Heart right ventricle (tissue), 16 donors: ENCODE data around the gene ATP1A4. TPM values are rescaled to one million over a fixed set of nuclear protein-coding genes. Genes with fewer than 3 reads are reported as not detected.

Experiments
- ATAC-seq, 8 donors: fragments of 200-7000 bp; cut with Tn5 transposase; one replicate each; pipeline ENCODE4 v1.9.1; 2020; ENCODE audit warnings: mild to moderate bottlenecking in 8 of 8, moderate library complexity in 8 of 8, moderate number of reproducible peaks in 1 of 8
- DNase-seq, 2 donors: peaks; one replicate each; pipeline ENCODE4 v3.0.0-alpha.2; 2020
- H3K27ac ChIP-seq, 10 donors: fragments of 200-600 bp; sonication (generic) in 2 of 10; one replicate each; pipeline versions ENCODE4 v1.5.0 to v1.8.0; 2020 to 2022; ENCODE audit warnings: mild to moderate bottlenecking in 3 of 10
- H3K27me3 ChIP-seq, 7 donors: fragments of 200-600 bp; one replicate each; pipeline ENCODE4 v1.8.0; 2021 to 2022; ENCODE audit warnings: mild to moderate bottlenecking in 2 of 7
- H3K36me3 ChIP-seq, 9 donors: fragments of 200-600 bp; sonication (generic) in 1 of 9; one replicate each; pipeline versions ENCODE4 v1.5.0 to v1.8.0; 2020 to 2022; ENCODE audit warnings: mild to moderate bottlenecking in 2 of 9
- H3K4me1 ChIP-seq, 9 donors: fragments of 200-600 bp; sonication (generic) in 1 of 9; one replicate each; pipeline versions ENCODE4 v1.5.0 to v1.8.0; 2020 to 2022; ENCODE audit warnings: mild to moderate bottlenecking in 4 of 9
- H3K4me3 ChIP-seq, 10 donors: fragments of 200-600 bp; sonication (generic) in 2 of 10; one replicate each; pipeline versions ENCODE4 v1.5.0 to v1.8.0; 2020 to 2022; ENCODE audit warnings: mild to moderate bottlenecking in 7 of 10, moderate library complexity in 2 of 10
- H3K9me3 ChIP-seq, 11 donors: fragments of 200-600 bp in 10 of 11; sonication (generic) in 2 of 11; one replicate each; pipeline versions ENCODE4 v1.5.0 to v1.8.0; 2013 to 2022; ENCODE audit warnings: mild to moderate bottlenecking in 2 of 11, control low read depth in 1 of 11, moderate library complexity in 1 of 11
- WGBS, 2 donors: extraction: QIAGEN DNeasy Blood & Tissue Kit; methylation state at CpG; one replicate each; pipeline ENCODE4 v1.1.7; 2013; ENCODE audit warnings: inconsistent platforms in 1 of 2; 5-methylcytosine and 5-hydroxymethylcytosine counted together
- intact Hi-C, 10 donors: fragments of 100-400 bp; cut with DNase I; formaldehyde crosslinking; loops; one replicate each; pipeline versions ENCODE4 v1.11.1 to v1.14.2; 2022
- polyA plus RNA-seq, 2 donors: library from polyadenylated mRNA; stranded (reverse); fragments of 200-250 nt; gene quantifications; one replicate each; pipeline ENCODE4 v1.2.3, GENCODE V29; 2013
- total RNA-seq, 10 donors: library from RNA; stranded (reverse); fragmentation: NEBNext Ultra II Directional in 3 of 10; extraction: Animal tissue kit (Norgen Biotek cat#: 25700) in 3 of 10; gene quantifications; one replicate each; pipeline versions ENCODE4 v1.2.1 to v1.2.4, GENCODE V29; 2021 to 2023
- TF ChIP-seq, protein P1 (sequence below), 9 donors: fragments of 200-600 bp; sonication (generic) in 2 of 9; IDR thresholded peaks; one replicate each; pipeline versions ENCODE4 v1.5.0 to v1.8.0; 2021 to 2022; ENCODE audit warnings: antibody characterized with exemption in 9 of 9, mild to moderate bottlenecking in 5 of 9, moderate library complexity in 1 of 9
- donor health status: Arrhythmogenic right ventricular cardiomyopathy.
- donor health status: ischemic (EF 13 %, LVEDD 7.1; RV severe dilation, severe dysfunction).
- donor health status: healthy with polysubstance abuse.
- donor health status: DM: no; HTN: yes; CAD: no.
- donor health status: DM: no; HTN: no; CAD: no.
- donor health status: ischemic (EF 25% LVEDD 6.9; RV normal size, moderate dysfunction).
- donor health status: ischemic (EF 25% LVEDD 5.7; RV mildly dilated, moderate dysfunction).
- donor health status: healthy.
- donor health status: DM: yes; HTN: yes; CAD: no.
- donor health status: Ischemic cardiomyopathy.
- donor health status: ischemic (EF 35%, LVEDD 5.7; RV mildly dilated, moderate dysfunction).
- donor health status: nonischemic (EF 11% LVEDD 7.7; RV severe dilation, severe dysfunction).
- donor health status: DM: yes; HTN: yes; CAD: no.
- donor health status: PGD.
- donor health status: ischemic (EF 29% LVEDD 5.4; RV normal size, mild dysfunction).
- donor health status: nonischemic (EF 23%, LVEDD 6.1; RV moderate dilation, normal function).

Gene ATP1A4
- total and polyA plus RNA-seq, 12 donors: 0.04 to 1.5 (median 0.29) TPM; not detected in 5

DNA sequence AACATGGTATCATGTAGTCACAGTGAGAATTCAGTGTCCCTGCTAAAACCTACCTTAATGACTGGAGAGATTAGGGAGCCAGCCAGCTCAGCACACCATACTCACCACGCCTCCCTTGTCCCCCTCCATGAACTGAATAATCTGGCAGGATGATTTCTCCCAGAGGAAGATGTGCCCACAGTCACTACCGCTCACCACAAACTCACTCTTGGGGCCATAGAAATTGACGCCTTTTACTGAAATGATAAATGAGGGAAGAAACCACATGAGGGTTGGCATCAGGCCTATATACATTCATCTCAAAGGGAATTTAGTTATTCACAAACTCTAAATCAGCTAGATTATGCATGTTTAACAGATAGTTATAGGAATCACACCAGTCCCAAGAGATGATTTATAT is 71.1 kb downstream of the ATP1A4 start:
- ATAC-seq: no peak
- Histone ChIP-seq H3K27me3 (no peaks in the 10 kb centered on the region), H3K9me3 (no peaks in the 10 kb centered on the region), H3K27ac (no peak overlapping the region), H3K36me3 (peaks cover 6 to 100% (median 79%) of the 10 kb centered on the region in 9 donors), H3K4me3 (no peak overlapping the region), H3K4me1 (peaks cover 4 to 46% (median 29%) of the 10 kb centered on the region in 9 donors)
- DNase-seq: no peak
- intact Hi-C loops: no loop called here
- TF ChIP-seq, protein P1, sequence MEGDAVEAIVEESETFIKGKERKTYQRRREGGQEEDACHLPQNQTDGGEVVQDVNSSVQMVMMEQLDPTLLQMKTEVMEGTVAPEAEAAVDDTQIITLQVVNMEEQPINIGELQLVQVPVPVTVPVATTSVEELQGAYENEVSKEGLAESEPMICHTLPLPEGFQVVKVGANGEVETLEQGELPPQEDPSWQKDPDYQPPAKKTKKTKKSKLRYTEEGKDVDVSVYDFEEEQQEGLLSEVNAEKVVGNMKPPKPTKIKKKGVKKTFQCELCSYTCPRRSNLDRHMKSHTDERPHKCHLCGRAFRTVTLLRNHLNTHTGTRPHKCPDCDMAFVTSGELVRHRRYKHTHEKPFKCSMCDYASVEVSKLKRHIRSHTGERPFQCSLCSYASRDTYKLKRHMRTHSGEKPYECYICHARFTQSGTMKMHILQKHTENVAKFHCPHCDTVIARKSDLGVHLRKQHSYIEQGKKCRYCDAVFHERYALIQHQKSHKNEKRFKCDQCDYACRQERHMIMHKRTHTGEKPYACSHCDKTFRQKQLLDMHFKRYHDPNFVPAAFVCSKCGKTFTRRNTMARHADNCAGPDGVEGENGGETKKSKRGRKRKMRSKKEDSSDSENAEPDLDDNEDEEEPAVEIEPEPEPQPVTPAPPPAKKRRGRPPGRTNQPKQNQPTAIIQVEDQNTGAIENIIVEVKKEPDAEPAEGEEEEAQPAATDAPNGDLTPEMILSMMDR (IDR thresholded peaks at IDR 0.05): no peak
- 83 to 92% methylated on average over 3 of the region's 3 CpGs for WGBS, 2 donors

DNA sequence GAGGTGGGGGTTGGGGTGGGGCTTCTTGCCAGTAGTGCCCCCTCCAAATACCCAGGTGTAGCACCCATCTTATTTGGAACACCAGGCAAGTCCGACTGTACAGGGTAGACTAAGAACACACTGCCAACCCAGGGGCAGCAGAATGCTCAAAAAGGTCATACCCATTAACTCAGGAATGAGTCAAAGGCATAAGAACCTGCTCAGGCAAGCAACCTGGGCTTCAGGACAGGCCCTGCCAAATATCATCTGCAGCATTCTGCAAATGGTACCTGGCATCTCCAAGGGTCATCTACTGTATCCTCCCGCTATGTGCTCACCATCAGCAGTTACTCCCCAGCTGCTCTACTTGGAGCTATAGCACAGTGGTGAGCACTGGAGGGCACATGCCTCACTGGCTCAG is 73.2 kb downstream of the ATP1A4 start:
- TF ChIP-seq, protein P1 (IDR thresholded peaks at IDR 0.05): no peak
- Histone ChIP-seq H3K36me3 (peaks cover 6 to 100% (median 92%) of the 10 kb centered on the region in 9 donors), H3K4me3 (no peak overlapping the region), H3K9me3 (no peaks in the 10 kb centered on the region), H3K27me3 (no peaks in the 10 kb centered on the region), H3K4me1 (peaks cover 0 to 26% (median 8%) of the 10 kb centered on the region in 9 donors), H3K27ac (no peak overlapping the region)
- peak in 1 of 8 donors; percentile 28 for ATAC-seq
- DNase-seq: no peak
- intact Hi-C loops: no loop called here
- 94 to 97% methylated on average over 2 of the region's 2 CpGs for WGBS, 2 donors

DNA sequence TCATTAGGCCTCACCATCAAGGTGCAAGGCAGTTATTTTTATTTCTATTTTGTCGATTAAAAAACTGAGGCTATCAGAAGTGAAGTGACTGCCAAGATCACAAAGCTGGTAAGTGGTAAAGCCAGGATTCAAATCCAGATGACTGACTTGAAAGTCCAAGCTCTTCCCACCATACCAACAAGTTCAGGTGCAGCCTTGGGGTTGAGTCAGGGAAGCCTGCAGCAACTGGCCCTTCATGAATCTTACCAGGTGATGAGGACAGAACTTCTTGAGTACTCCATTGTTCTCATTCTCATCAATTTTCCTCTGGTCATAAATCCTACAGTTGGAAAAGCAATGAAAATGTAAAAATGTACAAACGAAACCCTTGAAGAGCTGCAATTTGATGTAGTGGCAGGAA is 73.9 kb downstream of the ATP1A4 start:
- TF ChIP-seq, protein P1 (IDR thresholded peaks at IDR 0.05): no peak
- no peak for DNase-seq
- no peak overlapping the region for H3K27ac ChIP-seq
- H3K36me3 ChIP-seq: peaks cover 6 to 100% (median 96%) of the 10 kb centered on the region in 9 donors
- no peak for ATAC-seq
- intact Hi-C loops: no loop called here
- 53 to 78% methylated on average over 2 of the region's 2 CpGs for WGBS, 2 donors
- H3K4me1 ChIP-seq: peaks cover 0 to 18% (median 3%) of the 10 kb centered on the region in 9 donors
- H3K27me3 ChIP-seq: no peaks in the 10 kb centered on the region
- H3K4me3 ChIP-seq: no peak overlapping the region
- H3K9me3 ChIP-seq: no peaks in the 10 kb centered on the region

DNA sequence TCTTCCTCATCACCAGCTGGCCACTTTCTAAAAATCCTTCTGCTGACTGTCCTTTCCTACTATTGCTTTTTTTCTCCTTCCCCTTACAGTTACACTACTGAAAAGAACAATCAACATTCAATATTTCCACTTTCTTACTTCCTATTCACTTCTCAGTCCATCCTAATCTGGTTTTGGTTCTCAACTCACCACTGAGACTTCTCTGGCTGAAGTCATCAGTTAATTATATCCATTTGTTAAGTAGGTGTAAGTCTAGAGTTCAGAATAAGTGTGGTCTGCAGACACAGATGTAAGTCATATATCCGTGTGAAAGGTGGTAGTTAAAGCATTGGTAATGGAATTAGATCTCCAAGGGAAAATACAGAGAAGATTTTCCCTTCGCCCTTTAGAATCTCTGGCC is 75.2 kb downstream of the ATP1A4 start:
- 74 to 78% methylated on average over 2 of the region's 2 CpGs for WGBS, 2 donors
- Histone ChIP-seq H3K36me3 (peaks cover 3 to 100% (median 96%) of the 10 kb centered on the region in 9 donors), H3K27me3 (no peaks in the 10 kb centered on the region), H3K27ac (peak overlapping the region in 1 of 10 donors; percentile 23), H3K4me3 (no peak overlapping the region), H3K9me3 (no peaks in the 10 kb centered on the region), H3K4me1 (peaks cover 0 to 16% (median 0%) of the 10 kb centered on the region in 9 donors)
- TF ChIP-seq, protein P1 (IDR thresholded peaks at IDR 0.05): no peak
- intact Hi-C loops: no loop called here
- ATAC-seq (peak in 3 of 8 donors; percentile 52 to 66 (median 53)), DNase-seq (no peak)
